Thoracic aorta (tissue), 2 donors: ENCODE measurements around the gene DYDC2. TPM values are rescaled to one million over a fixed set of nuclear protein-coding genes. Genes with fewer than 3 reads are reported as not detected.

Source experiments
- ATAC-seq: fragments of 150-250 bp; one replicate; pipeline ENCODE4 v1.8.0; 2017; ENCODE audit warnings: low read depth; ENCODE audit not compliant: insufficient number of reproducible peaks, low FRiP score
- DNase-seq: peaks from one replicate; pipeline ENCODE4 v3.0.0-alpha.2; 2020; ENCODE audit warnings: low spot score
- H3K27ac ChIP-seq, 2 donors: fragments of 200-600 bp; sonication (generic); 1 replicate in 1 of 2; 2 replicates in 1 of 2; pipeline ENCODE4 v1.5.1; 2016; ENCODE audit warnings: mild to moderate bottlenecking in 2 of 2, moderate library complexity in 2 of 2
- H3K27me3 ChIP-seq: fragments of 200-600 bp; sonication (generic); replicated peaks from 2 replicates; pipeline ENCODE4 v1.6.0; 2016; ENCODE audit warnings: mild to moderate bottlenecking; ENCODE audit not compliant: insufficient read depth
- H3K36me3 ChIP-seq: fragments of 200-600 bp; sonication (generic); one replicate; pipeline ENCODE4 v1.5.1; 2016
- H3K4me1 ChIP-seq, 2 donors: fragments of 200-600 bp; sonication (generic); 1 replicate in 1 of 2; 2 replicates in 1 of 2; pipeline versions ENCODE4 v1.5.1 to v1.6.0; 2016; ENCODE audit warnings: low read depth in 2 of 2, mild to moderate bottlenecking in 1 of 2; ENCODE audit not compliant: control insufficient read depth in 1 of 2
- H3K4me3 ChIP-seq: fragments of 200-600 bp; sonication (generic); 2 replicates; pipeline ENCODE4 v1.5.1; 2016; ENCODE audit warnings: mild to moderate bottlenecking
- H3K9me3 ChIP-seq: fragments of 200-600 bp; sonication (generic); 2 replicates; pipeline ENCODE4 v1.5.1; 2016
- total RNA-seq, 2 donors: library from RNA; depleted of rRNA; stranded (reverse); fragments of >200 nt; gene quantifications; one replicate each; pipeline versions ENCODE4 v1.1.0 to v1.2.3, GENCODE V29; 2016
- TF ChIP-seq, protein P1 (sequence below): fragments of 200-600 bp; sonication (generic); IDR thresholded peaks from one replicate; pipeline ENCODE4 v1.5.1; 2019; ENCODE audit warnings: antibody characterized with exemption

DYDC2 gene
- total RNA-seq, 2 donors from 2014 or later, result not detected

DNA sequence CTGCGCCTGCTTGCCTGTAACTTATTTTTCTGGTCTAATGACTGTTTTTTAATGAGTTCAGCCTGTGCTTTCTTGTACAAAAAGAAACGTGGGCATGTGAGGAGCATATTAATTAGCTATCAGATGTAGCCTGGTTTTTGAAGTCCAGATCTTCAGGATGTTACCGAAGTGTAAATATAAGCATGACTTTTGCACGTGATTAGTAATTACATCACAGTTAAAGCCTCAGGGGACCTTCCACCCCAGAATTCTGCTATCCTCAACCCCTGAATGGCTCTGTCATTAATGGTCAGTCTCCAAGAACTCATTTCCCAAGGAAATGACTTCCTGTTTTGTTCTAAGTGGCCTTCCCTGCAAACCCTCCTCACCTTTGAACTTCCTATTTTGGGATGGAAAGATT lies 49.6 kb downstream of the DYDC2 start:
- Histone ChIP-seq H3K4me3 (no peak overlapping the region), H3K9me3 (no peaks in the 10 kb centered on the region), H3K4me1 (peaks cover 6 to 25% of the 10 kb centered on the region in 2 donors), H3K36me3 (no peaks in the 10 kb centered on the region), H3K27me3 (no peaks in the 10 kb centered on the region), H3K27ac (no peak overlapping the region)
- TF ChIP-seq, protein P1, sequence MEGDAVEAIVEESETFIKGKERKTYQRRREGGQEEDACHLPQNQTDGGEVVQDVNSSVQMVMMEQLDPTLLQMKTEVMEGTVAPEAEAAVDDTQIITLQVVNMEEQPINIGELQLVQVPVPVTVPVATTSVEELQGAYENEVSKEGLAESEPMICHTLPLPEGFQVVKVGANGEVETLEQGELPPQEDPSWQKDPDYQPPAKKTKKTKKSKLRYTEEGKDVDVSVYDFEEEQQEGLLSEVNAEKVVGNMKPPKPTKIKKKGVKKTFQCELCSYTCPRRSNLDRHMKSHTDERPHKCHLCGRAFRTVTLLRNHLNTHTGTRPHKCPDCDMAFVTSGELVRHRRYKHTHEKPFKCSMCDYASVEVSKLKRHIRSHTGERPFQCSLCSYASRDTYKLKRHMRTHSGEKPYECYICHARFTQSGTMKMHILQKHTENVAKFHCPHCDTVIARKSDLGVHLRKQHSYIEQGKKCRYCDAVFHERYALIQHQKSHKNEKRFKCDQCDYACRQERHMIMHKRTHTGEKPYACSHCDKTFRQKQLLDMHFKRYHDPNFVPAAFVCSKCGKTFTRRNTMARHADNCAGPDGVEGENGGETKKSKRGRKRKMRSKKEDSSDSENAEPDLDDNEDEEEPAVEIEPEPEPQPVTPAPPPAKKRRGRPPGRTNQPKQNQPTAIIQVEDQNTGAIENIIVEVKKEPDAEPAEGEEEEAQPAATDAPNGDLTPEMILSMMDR, result no peak
- no peak for ATAC-seq
- DNase-seq, result no peak

DNA sequence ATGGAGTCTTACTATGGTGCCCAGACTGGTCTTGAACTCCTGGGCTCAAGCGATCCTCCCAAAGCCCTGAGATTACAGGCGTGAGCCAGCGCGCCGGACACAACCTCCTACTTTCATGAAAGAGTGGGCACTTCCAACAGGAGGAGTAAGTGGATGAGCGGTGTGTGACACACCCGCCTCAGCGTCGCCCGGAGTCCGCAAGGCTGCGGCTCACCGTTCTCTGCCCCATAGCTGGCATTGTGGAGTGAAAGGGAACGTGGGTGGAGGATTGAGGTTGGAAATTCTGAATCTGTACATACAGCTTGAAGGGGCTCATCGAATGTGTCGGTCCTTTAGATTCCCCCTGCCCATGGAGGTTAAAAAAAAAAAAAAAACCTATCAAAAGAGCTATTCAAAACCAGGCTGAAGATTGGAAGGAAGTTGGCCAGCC lies 51.2 kb downstream of the DYDC2 start:
- TF ChIP-seq, protein P1, result no peak
- DNase-seq, result no peak
- H3K9me3 ChIP-seq, result no peaks in the 10 kb centered on the region
- H3K36me3 ChIP-seq, result no peaks in the 10 kb centered on the region
- peak overlapping the region in 1 of 2 donors; percentile 65 for H3K27ac ChIP-seq
- peak overlapping the region; percentile 73 for H3K4me3 ChIP-seq
- no peaks in the 10 kb centered on the region for H3K27me3 ChIP-seq
- no peak for ATAC-seq
- peaks cover 16 to 26% of the 10 kb centered on the region in 2 donors for H3K4me1 ChIP-seq

DNA sequence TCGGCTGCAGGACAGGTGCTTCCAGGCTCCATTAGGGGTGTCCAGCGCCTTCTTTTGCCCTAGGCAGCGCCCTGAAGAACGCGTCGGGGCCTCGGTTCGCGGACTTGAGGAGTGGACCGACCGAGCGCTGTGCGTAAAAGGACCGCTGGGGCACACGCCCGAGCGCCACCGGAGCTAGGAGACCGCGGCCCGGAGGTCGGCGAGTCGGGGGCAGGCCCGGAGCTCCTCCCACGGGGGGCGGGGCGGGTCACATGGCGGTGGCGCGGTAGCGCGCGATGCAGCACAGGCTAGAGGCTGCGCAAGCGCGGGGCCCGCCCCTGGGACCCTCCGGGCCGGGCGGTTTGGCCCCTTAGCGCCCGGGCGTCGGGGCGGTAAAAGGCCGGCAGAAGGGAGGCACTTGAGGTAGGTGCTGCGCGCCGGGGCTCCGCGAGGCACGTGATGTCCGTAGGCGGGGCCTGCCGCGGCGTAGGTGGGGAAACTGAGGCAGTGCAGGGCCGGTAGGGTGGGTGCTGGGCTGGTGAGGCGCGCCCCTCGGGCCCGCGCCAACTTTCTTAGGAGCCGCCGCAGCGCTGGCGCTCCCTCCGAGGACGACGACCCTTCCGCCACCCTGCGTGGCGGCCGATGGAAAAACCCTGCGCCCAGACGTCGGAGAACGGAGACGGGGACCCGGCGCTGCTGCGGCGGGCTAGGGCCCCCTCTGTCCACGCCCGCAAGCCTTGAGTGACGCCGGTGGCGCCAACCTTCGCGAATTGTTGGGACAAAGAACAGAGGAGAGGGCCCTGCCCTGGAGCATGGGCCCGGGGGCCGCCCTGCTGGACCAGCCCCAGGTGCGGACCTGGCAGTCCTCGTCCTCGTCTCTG lies 51.9 kb downstream of the DYDC2 start, which contains the start of gene PRXL2A:
PRXL2A (plus strand) TSS at position 310 of the 860 bp plus-strand sequence. CDS start 11,917 bp downstream, outside the sequence.
- H3K4me3 ChIP-seq, result peak within 1 kb of the TSS; percentile 73
- H3K36me3 ChIP-seq, result no peaks in the 10 kb centered on the region
- peak within 1 kb of the TSS; percentile 40 to 65 for H3K27ac ChIP-seq
- H3K9me3 ChIP-seq, result no peaks in the 10 kb centered on the region
- H3K27me3 ChIP-seq, result no peaks in the 10 kb centered on the region
- peak; percentile 61 for ATAC-seq
- TF ChIP-seq, protein P1, result no peak
- peaks cover 19 to 32% of the 10 kb centered on the region in 2 donors for H3K4me1 ChIP-seq
- peak; percentile 13 for DNase-seq

DNA sequence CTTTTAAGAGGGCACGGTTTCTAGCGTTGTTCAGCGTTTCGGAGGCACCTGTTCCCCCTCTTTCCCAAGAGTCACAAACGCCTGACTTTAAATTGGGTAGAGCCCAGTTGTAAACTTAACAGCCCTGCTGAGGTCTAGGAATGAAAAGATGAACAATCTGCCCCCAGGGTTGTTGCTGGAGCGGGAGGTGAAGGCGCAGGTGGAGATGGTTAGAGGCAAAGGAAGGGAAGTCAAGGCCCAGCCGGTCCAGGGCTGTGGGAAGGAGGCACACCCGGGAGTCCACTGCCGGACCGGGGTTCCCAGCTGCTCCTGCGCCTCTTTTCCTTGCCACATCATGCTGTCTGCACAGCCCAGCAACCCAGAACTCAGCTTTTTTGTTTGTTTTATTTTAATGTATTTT lies 52.5 kb downstream of the DYDC2 start:
- ATAC-seq (no peak), DNase-seq (no peak)
- Histone ChIP-seq H3K4me3 (peak overlapping the region; percentile 73), H3K9me3 (no peaks in the 10 kb centered on the region), H3K27ac (peak overlapping the region; percentile 40 to 65), H3K4me1 (peaks cover 26 to 36% of the 10 kb centered on the region in 2 donors), H3K36me3 (no peaks in the 10 kb centered on the region), H3K27me3 (no peaks in the 10 kb centered on the region)
- TF ChIP-seq, protein P1, result no peak

DNA sequence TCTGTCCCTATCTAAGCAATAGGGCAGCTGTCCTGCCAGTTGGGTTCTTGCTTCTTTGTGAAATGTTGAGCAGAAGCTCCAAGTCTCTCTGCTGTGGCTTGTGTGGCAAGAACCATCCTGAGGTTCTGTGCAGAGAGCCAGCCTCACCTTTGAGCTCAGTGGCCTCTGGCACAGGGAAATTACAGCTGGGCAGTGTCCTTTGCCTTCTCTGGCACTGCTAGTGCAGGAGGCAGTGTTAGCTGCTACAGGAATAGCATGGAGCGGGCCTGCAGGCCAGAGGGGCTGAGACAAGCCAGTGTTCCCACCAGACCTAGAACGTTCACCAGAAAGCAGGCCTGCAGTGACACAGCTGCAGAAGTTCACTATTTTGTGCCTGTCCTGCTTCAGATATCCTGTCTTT lies 53.5 kb downstream of the DYDC2 start:
- Histone ChIP-seq H3K36me3 (no peaks in the 10 kb centered on the region), H3K9me3 (no peaks in the 10 kb centered on the region), H3K27ac (no peak overlapping the region), H3K4me1 (peaks cover 26 to 46% of the 10 kb centered on the region in 2 donors), H3K27me3 (no peaks in the 10 kb centered on the region), H3K4me3 (no peak overlapping the region)
- TF ChIP-seq, protein P1, result no peak
- DNase-seq (no peak), ATAC-seq (no peak)
